ENCODE data around the gene RALGDS. TPM values are rescaled to one million over a fixed set of nuclear protein-coding genes. Genes with fewer than 3 reads are reported as not detected.

RALGDS gene
- total RNA-seq, 4 donors from 2014 or later: 44.8 to 53.0 (median 49.8) TPM

DNA sequence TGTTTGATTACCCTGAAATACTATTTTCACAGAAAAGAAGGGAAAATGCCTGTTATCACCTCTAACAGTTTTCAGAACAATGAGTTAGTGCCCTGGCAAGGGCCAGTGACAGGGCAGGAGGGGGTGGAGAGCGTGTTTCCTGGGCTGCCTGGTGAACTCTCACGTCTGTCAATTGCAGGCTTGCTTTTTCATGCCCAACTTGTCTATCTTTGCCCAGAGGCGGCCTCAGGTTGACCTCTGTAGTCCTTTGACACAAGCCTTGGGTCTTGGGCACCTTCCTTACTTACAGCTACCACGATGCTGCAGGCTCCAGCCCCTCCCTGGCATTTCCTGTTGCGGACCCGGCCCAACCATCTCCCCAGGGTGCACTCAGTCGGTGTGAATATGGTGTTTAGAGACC lies 61.4 kb downstream of the RALGDS start:
- H3K27me3 ChIP-seq: no peaks in the 10 kb centered on the region
- H3K9me3 ChIP-seq: no peaks in the 10 kb centered on the region
- H3K4me1 ChIP-seq: no peaks in the 10 kb centered on the region
- TF ChIP-seq EP300 (IDR thresholded peaks at IDR 0.05) (no peak), POLR2A (IDR thresholded peaks at IDR 0.05) (no peak), POLR2AphosphoS5 (IDR thresholded peaks at IDR 0.05) (no peak)
- TF ChIP-seq, protein P1, sequence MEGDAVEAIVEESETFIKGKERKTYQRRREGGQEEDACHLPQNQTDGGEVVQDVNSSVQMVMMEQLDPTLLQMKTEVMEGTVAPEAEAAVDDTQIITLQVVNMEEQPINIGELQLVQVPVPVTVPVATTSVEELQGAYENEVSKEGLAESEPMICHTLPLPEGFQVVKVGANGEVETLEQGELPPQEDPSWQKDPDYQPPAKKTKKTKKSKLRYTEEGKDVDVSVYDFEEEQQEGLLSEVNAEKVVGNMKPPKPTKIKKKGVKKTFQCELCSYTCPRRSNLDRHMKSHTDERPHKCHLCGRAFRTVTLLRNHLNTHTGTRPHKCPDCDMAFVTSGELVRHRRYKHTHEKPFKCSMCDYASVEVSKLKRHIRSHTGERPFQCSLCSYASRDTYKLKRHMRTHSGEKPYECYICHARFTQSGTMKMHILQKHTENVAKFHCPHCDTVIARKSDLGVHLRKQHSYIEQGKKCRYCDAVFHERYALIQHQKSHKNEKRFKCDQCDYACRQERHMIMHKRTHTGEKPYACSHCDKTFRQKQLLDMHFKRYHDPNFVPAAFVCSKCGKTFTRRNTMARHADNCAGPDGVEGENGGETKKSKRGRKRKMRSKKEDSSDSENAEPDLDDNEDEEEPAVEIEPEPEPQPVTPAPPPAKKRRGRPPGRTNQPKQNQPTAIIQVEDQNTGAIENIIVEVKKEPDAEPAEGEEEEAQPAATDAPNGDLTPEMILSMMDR (IDR thresholded peaks at IDR 0.05): no peak
- ATAC-seq: no peak
- no peak overlapping the region for H3K27ac ChIP-seq
- 63 to 68% methylated on average over 1 to 5 of the region's 7 CpGs for WGBS, 2 donors (ENCODE audit: low coverage in 1 of 2)
- no peak overlapping the region for H3K4me3 ChIP-seq
- peaks cover 0 to 46% of the 10 kb centered on the region in 2 donors for H3K36me3 ChIP-seq

DNA sequence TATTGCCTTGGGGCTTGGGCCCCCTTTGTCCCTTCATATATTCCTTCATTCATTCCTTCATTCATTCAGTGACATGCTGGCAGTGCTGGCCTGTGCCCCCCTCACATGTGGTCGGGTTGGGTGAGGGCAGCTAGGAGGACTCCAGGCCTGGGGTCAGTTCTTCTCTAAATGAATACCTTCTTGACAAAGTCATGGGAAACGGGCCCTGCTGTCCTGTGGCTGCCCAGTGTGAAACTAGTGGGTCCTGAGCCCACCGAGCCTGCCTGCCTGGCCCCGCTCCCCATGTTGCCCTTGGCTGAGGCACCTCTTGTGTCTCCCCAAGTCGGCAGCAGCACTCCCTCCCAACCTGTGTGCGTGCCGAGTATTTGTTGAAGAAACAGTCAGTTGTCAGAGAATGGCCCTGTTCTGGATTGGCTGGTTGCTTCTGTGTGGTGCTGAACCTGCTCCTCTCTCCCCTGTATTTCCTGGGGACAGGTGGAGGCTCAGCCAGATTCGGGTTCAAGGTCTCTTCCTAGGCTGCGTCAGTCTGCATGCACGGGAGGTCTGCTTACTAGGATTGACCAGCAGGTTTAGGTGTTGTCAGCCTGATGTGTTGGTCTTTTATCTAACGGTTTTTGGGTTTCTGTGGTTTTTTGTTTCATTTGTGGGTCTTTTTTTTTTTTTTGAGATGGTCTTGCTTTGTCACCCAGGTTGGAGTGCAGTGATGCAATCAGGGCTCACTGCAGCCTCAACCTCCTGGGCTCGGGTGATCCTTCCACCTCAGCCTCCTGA lies 62.3 kb downstream of the RALGDS start:
- no peaks in the 10 kb centered on the region for H3K4me1 ChIP-seq
- peaks cover 0 to 50% of the 10 kb centered on the region in 2 donors for H3K36me3 ChIP-seq
- H3K27me3 ChIP-seq: no peaks in the 10 kb centered on the region
- ATAC-seq: no peak
- TF ChIP-seq, protein P1 (IDR thresholded peaks at IDR 0.05): no peak
- H3K4me3 ChIP-seq: no peak overlapping the region
- no peak overlapping the region for H3K27ac ChIP-seq
- no peaks in the 10 kb centered on the region for H3K9me3 ChIP-seq
- WGBS, 2 donors (ENCODE audit: low coverage in 1 of 2): 82 to 100% methylated on average over 2 to 5 of the region's 12 CpGs

GRCh38 chr9:133058071-133058470 lies 63.0 kb downstream of the RALGDS start:
- H3K4me1 ChIP-seq: no peaks in the 10 kb centered on the region
- H3K36me3 ChIP-seq: peaks cover 0 to 57% of the 10 kb centered on the region in 2 donors
- WGBS, 2 donors (ENCODE audit: low coverage in 1 of 2): 53 to 73% methylated on average over 2 of the region's 7 CpGs
- H3K9me3 ChIP-seq: no peaks in the 10 kb centered on the region
- H3K4me3 ChIP-seq: no peak overlapping the region
- ATAC-seq: no peak
- no peaks in the 10 kb centered on the region for H3K27me3 ChIP-seq
- TF ChIP-seq POLR2AphosphoS5 (IDR thresholded peaks at IDR 0.05) (no peak), POLR2A (IDR thresholded peaks at IDR 0.05) (no peak), EP300 (IDR thresholded peaks at IDR 0.05) (no peak)
- TF ChIP-seq, protein P1 (IDR thresholded peaks at IDR 0.05): no peak
- H3K27ac ChIP-seq: no peak overlapping the region

GRCh38 chr9:133057553-133057952 lies 63.5 kb downstream of the RALGDS start:
- no peak for TF ChIP-seq EP300 (IDR thresholded peaks at IDR 0.05)
- no peak for TF ChIP-seq POLR2A (IDR thresholded peaks at IDR 0.05)
- no peak for TF ChIP-seq POLR2AphosphoS5 (IDR thresholded peaks at IDR 0.05)
- TF ChIP-seq, protein P1 (IDR thresholded peaks at IDR 0.05): no peak
- ATAC-seq: no peak
- WGBS, 2 donors (ENCODE audit: low coverage in 1 of 2): 81% methylated on average over 4 of the region's 12 CpGs; no CpG with 5 or more reads in 1 of the 2 donors
- Histone ChIP-seq H3K27ac (no peak overlapping the region), H3K9me3 (no peaks in the 10 kb centered on the region), H3K36me3 (peaks cover 0 to 62% of the 10 kb centered on the region in 2 donors), H3K4me3 (no peak overlapping the region), H3K4me1 (no peaks in the 10 kb centered on the region), H3K27me3 (no peaks in the 10 kb centered on the region)

- Histone ChIP-seq H3K27me3 (no peaks in the 10 kb centered on the region), H3K36me3 (peaks cover 0 to 68% of the 10 kb centered on the region in 2 donors), H3K9me3 (no peaks in the 10 kb centered on the region), H3K4me3 (no peak overlapping the region), H3K4me1 (no peaks in the 10 kb centered on the region), H3K27ac (no peak overlapping the region)
- TF ChIP-seq POLR2A (IDR thresholded peaks at IDR 0.05): no peak
- TF ChIP-seq EP300 (IDR thresholded peaks at IDR 0.05): no peak
- TF ChIP-seq, protein P1 (IDR thresholded peaks at IDR 0.05): no peak
- no peak for TF ChIP-seq POLR2AphosphoS5 (IDR thresholded peaks at IDR 0.05)
- no CpG with 5 or more reads among the region's 8 CpGs for WGBS, 2 donors (ENCODE audit: low coverage in 1 of 2)
- ATAC-seq: no peak
Measured at GRCh38 chr9:133057006-133057405, 64.0 kb downstream of the RALGDS start.

All from gastroesophageal sphincter (tissue), 4 donors.